Gastroesophageal sphincter (tissue), 4 donors: Measurements from ENCODE around the gene ZBED6. TPM values are rescaled to one million over a fixed set of nuclear protein-coding genes. Genes with fewer than 3 reads are reported as not detected.

Experiments used
- ATAC-seq: fragments of 150-250 bp; one replicate; pipeline ENCODE4 v1.9.1; 2016; ENCODE audit warnings: mild to moderate bottlenecking, moderate library complexity
- H3K27ac ChIP-seq, 4 donors: fragments of 200-600 bp; sonication (generic) in 3 of 4; 1 replicate in 3 of 4; 2 replicates in 1 of 4; pipeline ENCODE4 v1.5.1; 2016 to 2019
- H3K27me3 ChIP-seq: fragments of 200-600 bp; sonication (generic); one replicate; pipeline ENCODE4 v1.5.1; 2019
- H3K36me3 ChIP-seq, 2 donors: fragments of 200-600 bp; sonication (generic); one replicate each; pipeline ENCODE4 v1.5.1; 2019; ENCODE audit warnings: control low read depth in 1 of 2
- H3K4me1 ChIP-seq, 3 donors: fragments of 200-600 bp; sonication (generic); 1 replicate in 2 of 3; 2 replicates in 1 of 3; pipeline ENCODE4 v1.5.1; 2016 to 2019; ENCODE audit warnings: control low read depth in 2 of 3
- H3K4me3 ChIP-seq, 2 donors: fragments of 200-600 bp; sonication (generic); one replicate each; pipeline ENCODE4 v1.5.1; 2019; ENCODE audit warnings: mild to moderate bottlenecking in 1 of 2, moderate library complexity in 1 of 2
- H3K9me3 ChIP-seq, 3 donors: fragments of 200-600 bp; sonication (generic); one replicate each; pipeline ENCODE4 v1.5.1; 2017 to 2019; ENCODE audit warnings: control low read depth in 2 of 3
- CTCF ChIP-seq, 4 experiments: fragments of 200-600 bp in 2 of 4; fragments of 450-650 bp in 2 of 4; sonication (generic) in 1 of 4; IDR thresholded peaks; one replicate each; pipeline ENCODE4 v1.5.1; 2017 to 2019; ENCODE audit warnings: antibody characterized with exemption in 4 of 4, mild to moderate bottlenecking in 2 of 4, moderate library complexity in 2 of 4
- EP300 ChIP-seq: sonication (generic); formaldehyde crosslinking; IDR thresholded peaks from one replicate; pipeline ENCODE4 v1.6.1; 2017; ENCODE audit warnings: antibody characterized with exemption, mild to moderate bottlenecking
- POLR2A ChIP-seq, 2 donors: fragments of 450-650 bp; IDR thresholded peaks; one replicate each; pipeline ENCODE4 v1.6.1; 2017; ENCODE audit warnings: antibody characterized with exemption in 2 of 2, mild to moderate bottlenecking in 2 of 2, moderate library complexity in 1 of 2
- POLR2AphosphoS5 ChIP-seq: sonication (generic); formaldehyde crosslinking; IDR thresholded peaks from one replicate; pipeline ENCODE4 v1.6.1; 2017; ENCODE audit warnings: antibody characterized with exemption
- WGBS, 2 donors: methylation state at CpG; one replicate each; pipeline ENCODE4 v1.1.5; 2018; ENCODE audit warnings: low coverage in 1 of 2; 5-methylcytosine and 5-hydroxymethylcytosine counted together
- total RNA-seq, 4 donors: library from RNA; depleted of rRNA; stranded (reverse); fragments of >200 nt; gene quantifications; one replicate each; pipeline ENCODE4 v1.1.0, GENCODE V29; 2016

ZBED6 gene
- total RNA-seq, 4 donors from 2014 or later, result 11.6 to 19.9 (median 18.7) TPM

DNA sequence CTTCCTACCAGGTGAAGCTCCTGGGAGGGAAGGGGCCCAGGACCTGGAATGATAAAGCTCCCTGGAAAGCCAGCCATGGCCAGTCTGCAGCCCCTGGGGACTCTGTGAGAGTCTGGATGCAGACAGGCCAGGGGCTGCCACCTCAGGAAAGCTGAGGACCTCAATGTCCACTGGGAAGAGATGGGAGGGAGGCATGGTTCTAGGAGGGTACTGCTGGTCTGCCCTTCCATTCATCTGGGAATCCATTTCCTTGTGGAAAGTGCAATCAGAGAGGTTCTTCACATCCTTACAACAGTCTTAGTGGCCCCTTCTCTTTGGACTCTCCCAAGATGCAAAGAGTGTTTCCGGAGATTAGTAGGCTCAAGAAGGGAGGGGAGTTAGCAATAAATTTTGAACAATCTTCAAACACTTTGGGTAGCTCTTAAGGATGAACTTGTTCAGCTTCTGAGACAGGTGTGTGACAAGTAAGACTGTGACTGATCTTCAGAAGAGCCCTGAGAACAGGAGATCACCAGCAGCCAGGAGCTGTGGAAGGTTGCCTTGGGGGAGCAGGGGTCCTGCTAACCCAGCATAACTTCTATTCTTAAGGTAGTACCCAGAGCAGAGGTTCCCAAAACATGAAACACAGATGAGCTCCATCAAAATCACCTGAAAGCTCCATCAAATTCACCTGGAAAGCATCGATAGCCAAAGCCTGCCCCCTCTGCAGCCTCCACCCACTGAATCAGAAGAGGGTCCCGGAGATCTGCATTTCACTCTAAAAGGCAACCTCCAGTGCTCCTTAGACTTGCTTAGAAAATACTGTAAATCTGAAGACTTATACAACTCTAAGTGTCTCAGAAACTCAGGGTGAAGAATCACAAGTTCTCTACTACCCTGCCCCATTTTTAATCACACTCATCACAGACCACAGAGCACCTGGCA lies 31.1 kb upstream of the ZBED6 start:
- peaks cover 0 to 8% (median 0%) of the 10 kb centered on the region in 3 donors for H3K4me1 ChIP-seq
- 43 to 100% methylated on average over 1 to 2 of the region's 3 CpGs for WGBS, 2 donors
- ATAC-seq, result no peak
- no peaks in the 10 kb centered on the region for H3K36me3 ChIP-seq
- no peaks in the 10 kb centered on the region for H3K9me3 ChIP-seq
- no peak overlapping the region for H3K4me3 ChIP-seq
- no peak overlapping the region for H3K27ac ChIP-seq
- no peaks in the 10 kb centered on the region for H3K27me3 ChIP-seq
- TF ChIP-seq POLR2AphosphoS5, result no peak
- no peak for TF ChIP-seq EP300
- TF ChIP-seq POLR2A (IDR thresholded peaks at IDR 0.05), result no peak
- TF ChIP-seq CTCF (IDR thresholded peaks at IDR 0.05), result no peak

GRCh38 chr1:203765029-203765837 lies 30.2 kb upstream of the ZBED6 start, which contains the start of gene LAX1:
Gene LAX1 (plus strand): TSS chr1:203765183. CDS start chr1:203765566, 383 bp downstream.
- peak within 1 kb of the TSS in 2 of 4 donors; percentile 6 to 19 for H3K27ac ChIP-seq
- H3K4me1 ChIP-seq, result peaks cover 0 to 14% (median 3%) of the 10 kb centered on the region in 3 donors
- no peak for TF ChIP-seq POLR2AphosphoS5
- TF ChIP-seq POLR2A (IDR thresholded peaks at IDR 0.05), result peak in 1 of 2 donors; percentile 30
- no peak for TF ChIP-seq CTCF (IDR thresholded peaks at IDR 0.05)
- no peak for TF ChIP-seq EP300
- no peak for ATAC-seq
- H3K4me3 ChIP-seq, result peak within 1 kb of the TSS in 1 of 2 donors; percentile 2
- no peaks in the 10 kb centered on the region for H3K9me3 ChIP-seq
- H3K36me3 ChIP-seq, result no peaks in the 10 kb centered on the region
- WGBS, 2 donors, result 67 to 81% methylated on average over 10 to 14 of the region's 16 CpGs
- no peaks in the 10 kb centered on the region for H3K27me3 ChIP-seq

DNA sequence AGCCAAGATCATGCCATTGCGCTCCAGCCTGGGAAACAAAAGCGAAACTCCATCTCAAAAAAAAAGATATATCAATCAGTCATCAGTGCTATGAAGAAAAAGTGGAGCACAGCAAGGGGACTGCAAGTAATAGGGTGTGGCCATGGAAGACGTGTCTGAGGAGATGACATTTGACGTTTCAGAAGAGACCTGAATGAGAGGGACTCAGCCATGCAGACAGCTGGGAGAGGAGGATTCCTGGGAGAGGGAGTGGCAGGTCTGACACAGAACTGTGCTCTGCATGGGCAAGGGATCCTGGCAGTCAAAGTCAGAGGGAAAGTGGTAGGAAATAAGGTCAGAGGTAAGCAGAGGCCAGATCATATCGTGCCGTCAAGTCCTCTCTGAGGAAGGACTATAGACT lies 27.2 kb upstream of the ZBED6 start:
- TF ChIP-seq POLR2AphosphoS5, result no peak
- TF ChIP-seq CTCF (IDR thresholded peaks at IDR 0.05), result no peak
- TF ChIP-seq POLR2A (IDR thresholded peaks at IDR 0.05), result no peak
- TF ChIP-seq EP300, result no peak
- Histone ChIP-seq H3K36me3 (no peaks in the 10 kb centered on the region), H3K4me1 (peaks cover 0 to 23% (median 3%) of the 10 kb centered on the region in 3 donors), H3K27ac (no peak overlapping the region), H3K4me3 (no peak overlapping the region), H3K27me3 (no peaks in the 10 kb centered on the region), H3K9me3 (no peaks in the 10 kb centered on the region)
- no peak for ATAC-seq
- whole genome bisulfite sequencing, 2 donors, result 72 to 77% methylated on average over 4 to 6 of the region's 6 CpGs

GRCh38 chr1:203769505-203770343 lies 25.7 kb upstream of the ZBED6 start:
- Histone ChIP-seq H3K27me3 (no peaks in the 10 kb centered on the region), H3K4me1 (peaks cover 0 to 23% (median 3%) of the 10 kb centered on the region in 3 donors), H3K27ac (peak overlapping the region in 3 of 4 donors; percentile 7 to 67 (median 45)), H3K36me3 (no peaks in the 10 kb centered on the region), H3K9me3 (no peaks in the 10 kb centered on the region), H3K4me3 (peak overlapping the region; percentile 3 to 14)
- no peak for TF ChIP-seq EP300
- TF ChIP-seq POLR2AphosphoS5, result peak; percentile 84
- no peak for TF ChIP-seq POLR2A (IDR thresholded peaks at IDR 0.05)
- no peak for TF ChIP-seq CTCF (IDR thresholded peaks at IDR 0.05)
- WGBS, 2 donors, result 4 to 50% methylated on average over 3 to 6 of the region's 15 CpGs
- ATAC-seq, result peak; percentile 88
